HG03354 (cell line): ENCODE results near the gene RAD21L1.

Experiments
- ATAC-seq: cut with Tn5 transposase; IDR thresholded peaks from one replicate; pipeline ENCODE4 v1.9.1; 2021; ENCODE audit warnings: mild to moderate bottlenecking; ENCODE audit not compliant: unreplicated experiment, poor library complexity, severe bottlenecking

Gene RAD21L1

GRCh38 chr20:1287787-1288569 is 62.1 kb downstream of the RAD21L1 start:
- no peak for ATAC-seq

- no peak for ATAC-seq
These were observed 65.4 kb downstream of the RAD21L1 start for GRCh38 chr20:1291191-1291741.

GRCh38 chr20:1292620-1293019 is 66.8 kb downstream of the RAD21L1 start:
- ATAC-seq, result no peak

GRCh38 chr20:1293641-1294379 is 68.0 kb downstream of the RAD21L1 start:
- no peak for ATAC-seq

- ATAC-seq, result no peak
These were observed 68.7 kb downstream of the RAD21L1 start for GRCh38 chr20:1294497-1294896.

GRCh38 chr20:1295276-1295930 is 69.6 kb downstream of the RAD21L1 start:
- no peak for ATAC-seq

GRCh38 chr20:1296117-1296610 is 70.3 kb downstream of the RAD21L1 start:
- ATAC-seq, result no peak

- no peak for ATAC-seq
These were observed 71.1 kb downstream of the RAD21L1 start for GRCh38 chr20:1296922-1297321.

- no peak for ATAC-seq
These were observed 71.6 kb downstream of the RAD21L1 start for GRCh38 chr20:1297486-1297885.

- ATAC-seq, result no peak
These were observed 72.3 kb downstream of the RAD21L1 start for GRCh38 chr20:1298166-1298565.

GRCh38 chr20:1298888-1299511 is 73.2 kb downstream of the RAD21L1 start:
- no peak for ATAC-seq

- no peak for ATAC-seq
These were observed 73.7 kb downstream of the RAD21L1 start for GRCh38 chr20:1299522-1299921.

GRCh38 chr20:1300083-1300840 is 74.4 kb downstream of the RAD21L1 start:
- no peak for ATAC-seq

GRCh38 chr20:1301031-1301529 is 75.2 kb downstream of the RAD21L1 start:
- ATAC-seq, result no peak

GRCh38 chr20:1302685-1303541 is 77.1 kb downstream of the RAD21L1 start:
- no peak for ATAC-seq

GRCh38 chr20:1304710-1305515 is 79.1 kb downstream of the RAD21L1 start:
- no peak for ATAC-seq
